SKM-1 treated with dmso at 0.1 percent for 144 hours (cell line): ENCODE measurements around the gene ABCC11.

Experiments
- DNase-seq: peaks from one replicate; lab custom pipeline; 2025; ENCODE audit not compliant: unreplicated experiment; lab: John Stamatoyannopoulos, UW

Gene ABCC11

DNA sequence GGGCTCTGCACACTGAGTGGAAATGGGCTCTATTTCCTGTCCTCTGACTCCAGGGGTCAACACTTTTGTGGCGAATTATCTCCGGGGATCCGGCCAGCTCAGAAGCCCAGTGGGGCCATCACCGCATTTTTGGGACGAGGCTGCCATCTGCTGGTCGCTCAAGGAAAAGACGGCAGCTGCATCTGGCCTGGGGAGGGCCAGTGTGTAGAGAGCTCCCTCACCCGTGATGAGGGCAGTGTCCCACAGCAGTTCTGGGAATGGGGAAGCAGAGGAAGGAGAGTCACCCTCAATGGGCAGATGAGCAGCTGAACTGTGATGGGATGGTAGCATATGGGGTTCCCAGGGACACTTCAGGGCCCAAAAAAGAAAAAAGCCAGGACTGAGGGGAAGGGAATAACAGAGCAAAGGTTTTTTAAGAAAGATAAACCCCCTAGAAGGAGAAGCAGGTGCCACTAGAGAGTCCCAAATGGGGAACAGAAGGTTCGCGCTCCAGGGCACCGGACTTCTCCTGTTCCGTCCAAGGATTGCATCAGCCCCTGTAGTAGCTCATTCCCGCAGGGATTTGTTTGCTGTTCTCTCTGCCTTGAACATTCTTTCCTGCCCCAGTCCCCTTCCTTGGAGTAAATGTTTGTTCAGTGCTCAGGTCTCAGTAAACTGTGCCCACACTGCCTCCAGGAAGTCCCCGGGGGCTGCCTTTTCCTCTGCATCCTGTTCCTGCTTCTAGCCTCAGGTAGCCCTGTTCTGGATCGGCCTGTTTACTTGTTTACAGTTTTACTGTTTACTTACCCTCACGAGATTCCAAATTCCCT, 82.2 kb downstream of the ABCC11 start:
- peak; percentile 39 for DNase-seq

DNA sequence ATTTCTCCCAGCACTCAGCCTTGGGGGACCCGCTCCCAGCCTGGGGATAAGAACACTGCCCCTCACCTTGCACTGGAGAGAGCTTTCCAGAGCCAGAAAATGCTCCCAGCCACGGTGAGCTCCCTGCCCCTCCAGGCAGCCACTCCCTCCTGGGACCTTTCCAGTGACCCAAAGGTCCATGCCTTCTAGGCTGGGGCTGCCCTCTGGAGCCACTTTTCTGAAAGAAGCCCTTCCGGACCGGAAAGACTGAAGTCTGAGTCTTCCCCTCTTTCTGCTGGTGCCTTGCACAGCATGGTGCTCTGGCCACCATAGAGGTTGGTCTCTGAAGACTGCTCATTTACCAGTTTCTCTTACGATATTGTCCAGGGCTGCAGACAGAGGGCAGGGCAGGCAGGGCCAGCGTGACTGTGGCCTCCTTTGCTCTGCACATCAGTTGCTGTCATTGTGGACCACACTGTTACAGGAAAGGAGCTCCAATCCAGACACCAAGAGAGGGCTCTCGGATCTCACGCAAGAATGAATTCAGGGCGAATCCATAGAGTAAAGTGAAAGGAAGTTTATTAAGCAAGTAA, 84.4 kb downstream of the ABCC11 start:
- no peak for DNase-seq

DNA sequence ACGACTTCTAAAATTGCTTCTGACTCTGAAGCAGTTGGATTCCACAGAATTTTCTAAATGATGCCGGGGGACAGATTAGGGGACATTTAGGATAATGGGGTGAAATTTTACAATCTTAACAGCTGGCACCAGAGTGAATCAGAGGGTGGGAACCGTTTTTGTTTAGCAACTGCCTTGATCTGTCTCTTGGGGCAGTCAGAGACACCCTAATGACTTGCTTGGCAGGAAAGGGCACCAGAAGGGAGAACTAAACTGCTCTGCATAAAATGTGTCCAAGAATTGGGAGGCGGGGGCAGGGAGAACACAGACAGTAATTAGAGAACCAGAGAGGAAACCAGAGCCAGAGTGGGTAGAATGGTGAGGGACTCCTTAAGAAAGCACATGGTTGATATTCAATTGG, 85.4 kb downstream of the ABCC11 start:
- no peak for DNase-seq

- DNase-seq = no peak
Observed at GRCh38 chr16:48160575-48160974, 86.8 kb downstream of the ABCC11 start.

GRCh38 chr16:48158296-48158695, 89.0 kb downstream of the ABCC11 start:
- peak; percentile 13 for DNase-seq

DNA sequence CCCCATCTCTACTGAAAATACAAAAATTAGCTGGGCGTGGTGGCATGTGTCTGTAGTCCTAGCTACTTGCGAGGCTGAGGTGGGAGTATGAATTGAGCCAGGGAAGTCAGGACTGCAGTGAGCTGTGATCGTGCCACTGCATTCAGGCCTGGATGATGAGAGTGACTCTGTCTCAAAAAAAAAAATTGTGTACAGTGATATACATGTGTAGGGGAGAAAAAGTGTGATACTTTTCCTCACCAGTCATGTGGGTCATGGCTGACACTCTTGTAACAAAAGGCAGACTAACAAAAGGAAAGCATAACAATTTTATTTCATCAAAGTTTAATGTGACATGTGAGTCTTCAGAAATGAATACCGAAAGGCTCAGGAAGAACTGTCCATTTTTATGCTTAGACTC, 89.5 kb downstream of the ABCC11 start:
- DNase-seq = no peak

- no peak for DNase-seq
Observed at GRCh38 chr16:48157302-48157701, 90.0 kb downstream of the ABCC11 start.

DNA sequence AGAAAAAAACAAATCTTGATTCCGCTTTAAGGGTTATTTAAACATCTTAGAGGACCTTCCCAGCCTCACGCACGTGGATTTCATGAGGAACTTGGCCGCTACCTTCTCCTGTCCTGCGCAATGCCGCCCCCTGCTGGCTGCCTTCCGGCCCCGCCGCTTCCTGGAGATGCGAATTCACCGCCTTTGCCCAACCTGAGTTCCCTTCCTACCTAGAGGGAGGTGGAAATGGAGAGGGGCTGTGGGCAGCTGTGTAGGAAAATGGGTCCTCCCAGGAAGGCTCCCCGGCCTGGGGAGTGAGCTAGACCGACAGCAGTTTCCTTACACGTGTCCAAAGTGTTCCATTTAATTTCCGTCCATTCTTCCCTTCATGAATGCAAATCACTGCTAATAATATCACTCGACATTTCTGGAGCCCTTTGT, 90.5 kb downstream of the ABCC11 start:
- DNase-seq = peak; percentile 57

DNA sequence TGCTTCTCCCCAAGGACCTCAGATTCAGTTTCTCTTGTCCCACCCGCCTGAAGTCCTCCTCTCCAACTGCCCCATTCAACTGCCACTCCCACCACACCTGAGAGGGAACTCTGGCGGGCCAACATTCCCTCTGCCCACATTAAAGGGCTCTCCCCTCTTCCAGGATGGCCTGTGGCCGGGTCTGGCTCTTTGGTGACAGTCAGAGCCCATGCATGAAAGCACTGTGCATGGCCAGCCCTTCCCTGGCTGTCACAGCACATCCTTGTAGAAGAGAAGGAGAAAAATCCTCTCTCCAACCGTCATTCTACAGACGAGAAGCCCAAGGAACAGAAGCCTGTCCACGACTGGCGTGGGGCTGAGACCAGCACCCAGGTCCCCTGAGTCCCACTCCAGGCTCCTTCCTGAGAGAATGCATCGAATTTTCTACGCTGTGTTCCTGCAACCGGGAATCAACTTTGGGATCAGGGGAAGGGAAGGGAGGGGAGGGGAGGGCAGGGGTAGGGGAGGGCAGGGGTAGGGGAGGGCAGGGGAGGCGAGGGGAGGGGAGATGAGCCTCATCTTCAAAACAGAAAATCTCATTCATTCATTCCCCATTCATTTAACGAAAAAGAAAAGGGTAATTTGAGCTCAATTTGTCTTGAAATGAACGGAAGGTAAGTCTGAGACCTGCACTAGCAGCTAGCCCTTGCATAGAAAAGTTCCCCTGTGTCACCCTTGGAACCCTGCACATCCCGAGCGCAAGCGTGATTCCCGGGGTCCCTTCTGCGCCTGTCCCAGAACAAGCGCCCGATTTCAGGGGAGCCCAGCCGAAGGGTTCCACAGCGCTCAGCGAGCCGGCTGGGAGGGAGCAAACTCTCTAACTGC, 91.2 kb downstream of the ABCC11 start, which contains the start of gene ABCC12:
Gene ABCC12 (minus strand): TSS at position 68 of the 864 bp plus-strand sequence. CDS start 9,569 bp downstream, outside the sequence.
- DNase-seq = no peak

DNA sequence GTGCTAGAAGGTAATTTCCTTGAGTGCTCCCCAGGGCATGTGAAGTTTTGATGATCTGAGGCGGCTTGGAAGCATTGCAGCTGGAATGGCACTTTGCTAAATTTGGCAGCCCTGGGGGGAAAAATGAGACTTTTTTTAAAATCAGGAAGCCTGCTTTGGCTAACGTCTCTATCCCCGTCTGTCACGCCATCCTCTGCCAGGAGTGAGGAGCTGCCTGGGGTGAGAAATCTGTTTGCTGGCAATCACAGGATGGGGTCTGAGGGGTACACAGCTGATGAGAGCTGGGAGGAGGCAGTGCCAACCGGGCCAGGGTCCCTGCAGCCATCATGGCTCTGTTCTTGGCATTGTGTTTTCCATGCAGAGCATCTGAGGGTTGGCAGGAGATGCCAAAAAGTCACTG, 93.6 kb downstream of the ABCC11 start:
- no peak for DNase-seq

DNA sequence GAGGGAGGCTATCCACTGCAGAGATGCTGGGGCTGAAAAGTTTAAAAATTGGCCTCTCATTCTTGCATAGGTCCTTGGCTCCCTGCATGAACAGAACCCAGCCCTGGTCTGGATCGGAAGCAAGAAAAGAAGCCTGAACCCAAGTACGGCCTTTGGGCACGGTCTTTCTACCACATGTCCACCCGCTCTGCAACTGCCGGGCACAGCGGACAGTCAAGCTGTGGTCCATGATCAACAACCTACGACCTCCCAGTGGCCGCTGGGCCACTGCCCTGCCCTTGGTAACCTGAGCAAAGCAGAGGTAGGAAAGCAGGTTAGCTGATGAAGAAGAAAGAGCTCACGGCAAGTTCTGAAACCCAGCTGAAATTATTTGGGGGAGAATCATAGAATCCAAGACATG, 95.1 kb downstream of the ABCC11 start:
- no peak for DNase-seq

DNA sequence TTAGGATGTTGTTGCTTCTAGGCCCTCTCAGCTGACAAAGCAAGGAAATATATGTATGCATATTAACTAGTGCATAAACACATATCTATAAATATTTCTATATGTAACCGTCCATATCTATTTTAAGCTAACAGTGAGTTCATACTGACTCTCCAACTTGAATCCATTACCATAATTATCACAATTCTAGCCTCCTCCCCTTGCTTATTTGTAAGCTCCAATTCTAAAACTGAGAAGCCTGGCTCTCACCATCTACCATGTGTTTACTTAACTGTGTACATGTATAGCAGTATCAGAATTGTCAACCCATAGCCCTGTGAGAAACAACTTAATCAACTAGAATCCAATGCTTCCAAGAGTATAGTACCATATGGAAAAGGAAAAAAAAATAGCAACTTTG, 96.6 kb downstream of the ABCC11 start:
- no peak for DNase-seq

GRCh38 chr16:48146710-48147109, 100.6 kb downstream of the ABCC11 start:
- no peak for DNase-seq

GRCh38 chr16:48146131-48146530, 101.2 kb downstream of the ABCC11 start:
- no peak for DNase-seq

DNA sequence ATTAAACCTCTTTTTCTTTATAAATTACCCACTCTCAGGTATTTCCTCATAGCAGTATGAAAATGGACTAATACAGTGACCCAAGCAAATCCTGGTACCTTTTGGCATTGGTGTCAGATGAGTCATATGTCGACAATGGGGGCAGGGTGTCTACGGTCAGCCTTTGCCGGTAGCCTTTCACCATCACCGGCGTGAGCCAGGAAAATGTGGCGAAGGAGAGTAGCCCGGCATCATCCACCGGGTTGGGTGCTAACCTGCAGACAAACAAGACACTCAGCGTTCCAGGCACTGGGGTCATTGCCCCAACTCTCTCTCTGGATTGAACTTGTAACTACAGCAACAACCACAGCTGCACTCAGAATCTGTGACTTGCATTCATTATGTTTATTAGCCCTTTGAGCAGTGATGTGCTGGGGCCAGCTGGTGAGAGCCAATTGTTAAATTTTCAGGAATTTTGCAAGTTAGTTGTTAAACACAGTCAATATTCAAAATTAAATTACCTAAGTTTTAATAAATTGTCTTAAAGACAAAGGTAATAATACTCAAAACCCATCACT, 103.4 kb downstream of the ABCC11 start:
- no peak for DNase-seq

- no peak for DNase-seq
Observed at GRCh38 chr16:48140821-48141220, 106.5 kb downstream of the ABCC11 start.

DNA sequence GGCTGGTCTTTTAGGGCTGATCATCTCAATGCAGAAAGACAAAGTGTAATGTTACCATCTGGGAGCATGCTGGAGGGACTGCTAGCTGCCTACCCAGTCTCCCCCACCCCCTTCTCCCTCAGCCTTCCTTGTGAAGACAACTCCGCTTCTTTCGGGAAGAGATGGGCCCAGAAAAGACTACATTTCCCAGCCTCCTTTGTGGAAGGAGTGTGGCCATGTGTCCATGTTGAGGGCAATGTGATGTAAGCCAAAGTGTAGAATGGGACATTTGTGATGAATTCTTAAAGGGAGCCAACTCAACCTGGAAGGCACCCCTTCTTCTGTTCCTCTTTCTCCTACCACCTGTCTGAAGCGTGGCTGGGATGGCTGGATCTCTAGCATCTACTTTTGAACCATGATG, 107.8 kb downstream of the ABCC11 start:
- DNase-seq = no peak

DNA sequence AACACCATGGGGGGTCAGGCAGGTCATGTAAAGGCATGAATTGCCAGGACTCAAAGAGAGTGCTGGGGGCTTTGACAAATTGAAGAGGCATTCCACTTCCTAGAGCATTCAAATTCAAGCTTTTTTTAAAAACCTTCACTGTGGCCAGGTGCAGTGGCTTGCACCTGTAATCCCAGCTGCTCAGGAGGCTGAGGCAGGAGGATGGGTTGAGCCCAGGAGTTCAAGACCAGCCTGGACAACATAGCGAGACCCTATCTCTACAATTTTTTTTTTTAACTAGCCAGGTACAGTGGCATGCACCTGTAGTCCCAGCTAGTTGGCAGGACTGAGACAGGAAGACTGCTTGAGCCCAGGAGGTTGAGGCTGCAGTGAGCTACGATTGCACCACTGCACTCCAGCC, 108.8 kb downstream of the ABCC11 start:
- DNase-seq = no peak

DNA sequence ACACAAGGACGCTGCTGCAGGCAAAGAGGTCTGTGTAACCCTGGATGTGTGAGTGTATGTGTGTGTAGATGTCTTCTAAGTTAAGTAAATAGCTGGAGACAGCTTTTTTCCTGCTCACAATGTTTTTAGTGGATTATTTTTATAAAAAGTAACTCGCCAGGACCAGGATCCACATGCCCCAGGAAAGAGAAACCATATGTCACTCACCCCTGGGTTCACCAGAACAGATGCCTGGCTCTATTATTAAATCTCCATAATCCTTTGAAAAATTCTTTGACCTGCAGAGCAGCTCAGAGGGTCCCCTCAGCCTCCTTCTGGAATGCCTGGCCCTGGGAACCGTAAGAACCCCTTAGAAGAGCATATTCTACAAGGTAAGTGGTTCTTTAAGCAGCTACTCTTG, 109.5 kb downstream of the ABCC11 start:
- DNase-seq = no peak

DNA sequence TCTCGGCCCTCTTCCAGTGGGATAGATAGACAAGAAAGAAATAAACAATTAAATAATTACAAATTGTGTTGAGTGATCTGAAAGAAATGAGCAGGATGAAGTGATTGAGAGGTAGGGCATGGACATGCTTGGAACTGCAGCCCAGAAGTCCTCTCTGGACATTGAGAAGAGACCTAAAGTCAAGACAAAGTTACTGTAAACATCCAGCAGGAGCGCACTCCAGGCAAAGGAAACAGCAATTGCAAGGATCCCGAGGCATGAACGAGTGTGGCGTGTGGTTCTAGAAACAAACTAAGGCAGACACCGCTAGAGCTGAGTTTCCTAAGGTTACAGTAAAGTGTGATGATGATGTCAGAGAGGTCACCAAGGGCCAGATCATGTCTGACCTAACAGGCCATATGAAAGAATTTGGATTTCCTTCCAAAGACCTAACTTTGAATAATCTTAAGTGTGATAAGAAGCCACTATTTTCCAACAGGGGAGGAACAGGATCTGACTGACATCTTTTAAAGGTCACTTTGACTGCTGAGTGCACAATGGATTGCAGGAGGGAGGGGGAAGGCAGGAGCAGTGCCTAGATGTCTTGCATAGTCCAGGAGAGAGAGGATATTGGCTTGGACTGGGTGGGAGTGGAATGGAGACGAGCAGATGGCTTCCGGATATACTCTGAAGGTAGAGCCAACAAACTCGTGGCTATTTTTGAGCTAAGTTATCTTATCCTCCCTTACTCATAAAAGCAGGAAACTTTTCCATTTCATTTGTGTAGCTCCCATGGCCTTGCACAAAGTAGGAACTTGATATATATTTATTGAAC, 110.6 kb downstream of the ABCC11 start:
- no peak for DNase-seq
